Measurements from ENCODE around the gene TFB2M.
A peak's percentile ranks its signal among the peaks of the same experiment; 100 is the strongest.

Gene TFB2M

DNA sequence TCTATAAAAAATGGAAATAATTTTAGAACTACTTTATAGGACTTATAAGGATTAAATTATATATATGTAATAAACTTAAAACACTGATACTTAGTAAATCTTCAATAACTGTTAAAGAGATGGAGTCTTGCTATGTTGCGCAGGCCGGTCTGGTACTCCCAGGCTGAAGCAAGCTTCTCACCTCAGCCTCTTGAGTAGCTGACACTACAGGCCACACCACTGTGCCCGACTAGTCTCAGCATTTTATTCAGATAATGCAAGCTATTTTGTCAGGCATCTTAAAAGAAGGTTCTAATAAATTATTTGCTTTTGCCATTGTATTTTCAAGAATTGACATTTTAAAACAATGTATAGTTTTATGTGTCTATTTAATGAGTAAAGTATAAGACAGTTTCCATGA lies 21.0 kb upstream of the TFB2M start:
- Histone ChIP-seq H3K4me3 (ENCODE audit: low read depth in 1 of 5, low read length in 5 of 5) (no peak overlapping the region), H3K9me3 (ENCODE audit: control insufficient read depth in 5 of 5, low read length in 5 of 5) (peaks cover 0 to 6% (median 6%) of the 10 kb centered on the region in 5 donors), H3K27ac (ENCODE audit: low read depth, low read length) (peak overlapping the region; percentile 90), H3K9ac (ENCODE audit: low read length in 5 of 5) (peak overlapping the region in 2 of 5 donors; percentile 7 to 45), H3K36me3 (ENCODE audit: control insufficient read depth in 5 of 5, insufficient read depth in 5 of 5, low read length in 5 of 5) (peaks cover 0 to 9% (median 2%) of the 10 kb centered on the region in 5 donors), H3K27me3 (ENCODE audit: control insufficient read depth in 5 of 5, insufficient read depth in 4 of 5, low read length in 5 of 5) (no peaks in the 10 kb centered on the region), H3K4me1 (ENCODE audit: control insufficient read depth in 5 of 5, insufficient read depth in 5 of 5, low read length in 5 of 5) (peaks cover 4 to 53% (median 44%) of the 10 kb centered on the region in 5 donors)

DNA sequence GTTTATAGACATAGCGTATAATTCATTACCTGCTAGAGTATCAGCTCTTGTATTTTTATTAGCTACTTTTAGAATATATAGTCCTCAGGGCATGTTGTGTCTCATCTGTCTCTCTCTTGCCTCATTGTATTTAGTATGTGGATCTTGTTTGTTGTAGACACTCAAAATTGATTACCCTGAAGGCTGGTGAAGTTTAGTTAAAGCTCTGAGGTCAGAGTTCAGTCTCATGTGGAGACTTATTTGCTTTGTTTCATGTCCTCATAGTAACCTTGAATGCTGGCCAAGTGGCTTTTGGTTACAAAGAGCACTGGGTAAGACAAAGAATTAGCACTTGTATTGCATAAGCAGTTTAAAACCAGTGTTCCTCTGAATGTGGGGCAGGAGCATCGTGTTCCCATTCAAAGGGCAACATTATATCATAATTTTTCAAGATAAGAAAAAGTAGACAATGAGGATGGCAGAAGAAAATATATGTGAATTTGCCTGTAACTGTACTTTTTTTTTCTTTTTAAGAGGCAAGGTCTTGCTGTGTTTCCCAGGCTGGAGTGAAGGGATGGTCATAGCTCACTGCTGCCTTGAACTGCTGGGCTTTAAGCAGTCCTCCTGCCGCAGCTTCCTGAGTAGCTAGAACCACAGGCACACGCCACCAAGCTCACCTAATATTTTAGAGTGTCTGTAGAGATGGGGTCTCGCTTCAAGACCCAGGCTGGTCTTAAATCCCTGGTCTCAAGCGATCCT lies 17.6 kb upstream of the TFB2M start:
- H3K4me3 ChIP-seq (ENCODE audit: low read depth in 1 of 5, low read length in 5 of 5) = peak overlapping the region in 1 of 5 donors; percentile 15
- H3K36me3 ChIP-seq (ENCODE audit: control insufficient read depth in 5 of 5, insufficient read depth in 5 of 5, low read length in 5 of 5) = peaks cover 0 to 2% (median 0%) of the 10 kb centered on the region in 5 donors
- H3K9ac ChIP-seq (ENCODE audit: low read length in 5 of 5) = peak overlapping the region in 3 of 5 donors; percentile 20 to 44 (median 28)
- peaks cover 6 to 65% (median 47%) of the 10 kb centered on the region in 5 donors for H3K4me1 ChIP-seq (ENCODE audit: control insufficient read depth in 5 of 5, insufficient read depth in 5 of 5, low read length in 5 of 5)
- H3K27me3 ChIP-seq (ENCODE audit: control insufficient read depth in 5 of 5, insufficient read depth in 4 of 5, low read length in 5 of 5) = no peaks in the 10 kb centered on the region
- peak overlapping the region; percentile 84 for H3K27ac ChIP-seq (ENCODE audit: low read depth, low read length)
- no peaks in the 10 kb centered on the region for H3K9me3 ChIP-seq (ENCODE audit: control insufficient read depth in 5 of 5, low read length in 5 of 5)

DNA sequence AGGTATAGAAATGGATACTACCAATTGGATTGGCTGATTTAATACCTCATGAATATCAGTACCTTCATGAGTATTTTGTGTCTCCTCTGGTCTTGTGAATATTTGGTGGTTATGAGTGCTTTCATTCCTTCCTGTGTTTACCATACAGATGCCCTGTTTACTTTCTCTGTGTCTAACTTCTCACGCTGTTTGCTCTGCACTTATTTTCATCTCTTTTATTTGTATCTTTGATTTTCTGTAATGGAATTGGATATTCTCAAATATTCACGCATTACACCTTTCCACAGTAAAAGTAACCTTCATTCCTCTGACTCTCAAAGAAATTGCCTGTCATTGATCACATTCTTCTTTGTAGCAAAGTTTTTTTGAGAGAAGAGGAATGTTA lies 17.0 kb upstream of the TFB2M start:
- Histone ChIP-seq H3K4me3 (ENCODE audit: low read depth in 1 of 5, low read length in 5 of 5) (peak overlapping the region in 4 of 5 donors; percentile 4 to 48 (median 34)), H3K27me3 (ENCODE audit: control insufficient read depth in 5 of 5, insufficient read depth in 4 of 5, low read length in 5 of 5) (no peaks in the 10 kb centered on the region), H3K4me1 (ENCODE audit: control insufficient read depth in 5 of 5, insufficient read depth in 5 of 5, low read length in 5 of 5) (peaks cover 6 to 66% (median 49%) of the 10 kb centered on the region in 5 donors), H3K27ac (ENCODE audit: low read depth, low read length) (peak overlapping the region; percentile 84), H3K9ac (ENCODE audit: low read length in 5 of 5) (peak overlapping the region in 4 of 5 donors; percentile 20 to 44 (median 24)), H3K36me3 (ENCODE audit: control insufficient read depth in 5 of 5, insufficient read depth in 5 of 5, low read length in 5 of 5) (peaks cover 0 to 2% (median 0%) of the 10 kb centered on the region in 5 donors), H3K9me3 (ENCODE audit: control insufficient read depth in 5 of 5, low read length in 5 of 5) (no peaks in the 10 kb centered on the region)

DNA sequence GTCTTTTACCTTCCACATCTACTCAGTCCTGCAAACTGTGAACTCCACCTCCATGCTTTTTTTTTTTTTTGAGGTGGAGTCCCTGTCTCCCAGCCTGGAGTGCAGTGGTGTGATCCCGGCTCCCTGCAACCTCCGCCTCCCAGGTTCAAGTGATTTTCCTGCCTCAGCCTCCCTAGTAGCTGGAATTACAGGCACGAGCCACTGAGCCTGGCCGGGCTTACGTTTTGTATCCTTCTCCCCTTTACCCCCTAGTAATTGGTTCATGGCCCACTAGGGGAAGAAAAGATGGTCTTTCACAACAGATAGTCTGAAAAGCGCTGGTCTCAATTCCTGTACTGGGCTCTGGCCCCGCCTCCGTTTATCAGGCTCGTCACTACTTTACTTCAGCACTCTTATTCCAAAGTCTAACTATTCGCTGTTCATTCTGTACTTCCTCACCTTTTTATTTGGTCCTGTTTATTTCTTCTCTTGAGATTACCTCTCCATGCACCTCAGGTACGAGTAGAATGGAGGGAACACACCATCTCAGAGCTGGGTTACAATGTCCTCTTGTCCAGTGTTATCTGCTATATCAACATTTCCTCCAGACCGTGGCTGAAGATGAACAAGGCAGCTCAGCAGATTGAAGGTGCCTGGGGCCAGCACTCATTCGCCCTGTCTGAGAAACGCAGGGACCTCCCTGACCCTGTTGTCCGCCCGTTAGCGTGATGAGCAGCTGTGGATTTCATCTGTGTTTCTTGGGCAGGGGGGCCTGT lies 16.4 kb upstream of the TFB2M start:
- no peaks in the 10 kb centered on the region for H3K9me3 ChIP-seq (ENCODE audit: control insufficient read depth in 5 of 5, low read length in 5 of 5)
- peak overlapping the region in 3 of 5 donors; percentile 21 to 44 (median 43) for H3K9ac ChIP-seq (ENCODE audit: low read length in 5 of 5)
- H3K27ac ChIP-seq (ENCODE audit: low read depth, low read length) = peak overlapping the region; percentile 84
- H3K4me1 ChIP-seq (ENCODE audit: control insufficient read depth in 5 of 5, insufficient read depth in 5 of 5, low read length in 5 of 5) = peaks cover 6 to 62% (median 45%) of the 10 kb centered on the region in 5 donors
- H3K36me3 ChIP-seq (ENCODE audit: control insufficient read depth in 5 of 5, insufficient read depth in 5 of 5, low read length in 5 of 5) = peaks cover 0 to 2% (median 0%) of the 10 kb centered on the region in 5 donors
- no peaks in the 10 kb centered on the region for H3K27me3 ChIP-seq (ENCODE audit: control insufficient read depth in 5 of 5, insufficient read depth in 4 of 5, low read length in 5 of 5)
- H3K4me3 ChIP-seq (ENCODE audit: low read depth in 1 of 5, low read length in 5 of 5) = peak overlapping the region in 4 of 5 donors; percentile 4 to 48 (median 34)

DNA sequence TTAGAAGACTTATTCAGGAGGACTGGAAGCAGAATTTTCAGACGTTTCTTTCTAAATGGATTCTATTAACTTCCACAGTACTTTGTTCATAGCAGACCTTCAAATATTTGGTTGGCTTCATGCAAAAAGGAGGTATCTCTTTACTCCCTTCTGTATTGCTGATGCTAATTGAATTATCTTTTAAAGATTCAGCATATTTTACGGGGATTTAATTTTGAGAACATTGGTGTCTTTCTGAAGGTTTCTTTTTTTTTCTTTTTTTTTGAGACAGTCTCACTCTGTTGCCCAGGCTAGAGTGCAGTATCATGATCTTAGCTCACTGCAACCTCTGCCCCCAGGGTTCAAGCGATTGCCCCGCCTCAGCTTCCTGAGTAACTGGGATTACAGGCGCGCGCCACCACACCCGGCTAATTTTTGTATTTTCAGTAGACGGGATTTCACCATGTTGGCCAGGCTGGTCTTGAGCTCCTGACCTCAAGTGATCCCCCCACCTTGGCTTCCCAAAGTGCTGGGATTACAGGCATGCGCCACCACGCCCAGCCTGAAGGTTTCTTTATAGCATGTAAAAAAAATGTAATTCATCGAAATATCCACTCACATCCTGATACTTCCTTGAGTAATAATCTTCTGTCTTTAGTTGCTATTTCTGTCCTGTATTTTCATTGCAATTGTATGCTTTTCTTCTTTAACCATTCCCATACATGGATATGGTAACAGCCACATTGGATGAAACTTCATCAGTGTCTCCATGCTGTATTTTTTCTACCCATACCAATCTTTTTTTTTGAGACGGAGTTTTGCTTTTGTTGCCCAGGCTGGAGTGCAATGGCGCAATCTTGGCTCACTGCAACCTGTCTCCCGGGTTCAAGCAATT lies 14.7 kb upstream of the TFB2M start:
- Histone ChIP-seq H3K27ac (ENCODE audit: low read depth, low read length) (peak overlapping the region; percentile 26), H3K27me3 (ENCODE audit: control insufficient read depth in 5 of 5, insufficient read depth in 4 of 5, low read length in 5 of 5) (no peaks in the 10 kb centered on the region), H3K4me1 (ENCODE audit: control insufficient read depth in 5 of 5, insufficient read depth in 5 of 5, low read length in 5 of 5) (peaks cover 6 to 54% (median 42%) of the 10 kb centered on the region in 5 donors), H3K36me3 (ENCODE audit: control insufficient read depth in 5 of 5, insufficient read depth in 5 of 5, low read length in 5 of 5) (peaks cover 0 to 2% (median 0%) of the 10 kb centered on the region in 5 donors), H3K4me3 (ENCODE audit: low read depth in 1 of 5, low read length in 5 of 5) (no peak overlapping the region), H3K9ac (ENCODE audit: low read length in 5 of 5) (no peak overlapping the region), H3K9me3 (ENCODE audit: control insufficient read depth in 5 of 5, low read length in 5 of 5) (no peaks in the 10 kb centered on the region)

DNA sequence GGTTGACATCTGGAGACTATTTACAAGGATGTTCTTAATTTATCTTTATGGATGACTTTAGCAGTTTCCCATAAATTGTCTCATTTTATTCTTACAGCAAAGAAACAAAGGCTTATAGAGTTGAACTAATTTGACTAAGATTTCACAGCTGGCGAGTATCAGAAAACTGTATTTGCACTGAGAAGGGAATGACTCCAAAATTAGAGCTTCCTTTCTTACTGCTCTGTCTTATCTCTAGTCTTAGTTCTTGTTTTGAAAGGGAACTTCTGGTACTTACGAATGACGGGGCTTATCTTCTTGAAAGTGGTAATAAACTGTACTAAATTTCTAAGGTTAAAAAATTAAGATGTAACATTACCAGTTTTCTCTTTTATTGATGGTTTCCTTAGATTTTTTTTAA lies 13.8 kb upstream of the TFB2M start:
- H3K9ac ChIP-seq (ENCODE audit: low read length in 5 of 5) = peak overlapping the region in 1 of 5 donors; percentile 4
- H3K36me3 ChIP-seq (ENCODE audit: control insufficient read depth in 5 of 5, insufficient read depth in 5 of 5, low read length in 5 of 5) = peaks cover 0 to 2% (median 0%) of the 10 kb centered on the region in 5 donors
- peaks cover 6 to 45% (median 37%) of the 10 kb centered on the region in 5 donors for H3K4me1 ChIP-seq (ENCODE audit: control insufficient read depth in 5 of 5, insufficient read depth in 5 of 5, low read length in 5 of 5)
- no peaks in the 10 kb centered on the region for H3K27me3 ChIP-seq (ENCODE audit: control insufficient read depth in 5 of 5, insufficient read depth in 4 of 5, low read length in 5 of 5)
- no peak overlapping the region for H3K4me3 ChIP-seq (ENCODE audit: low read depth in 1 of 5, low read length in 5 of 5)
- H3K9me3 ChIP-seq (ENCODE audit: control insufficient read depth in 5 of 5, low read length in 5 of 5) = no peaks in the 10 kb centered on the region
- peak overlapping the region; percentile 26 for H3K27ac ChIP-seq (ENCODE audit: low read depth, low read length)

DNA sequence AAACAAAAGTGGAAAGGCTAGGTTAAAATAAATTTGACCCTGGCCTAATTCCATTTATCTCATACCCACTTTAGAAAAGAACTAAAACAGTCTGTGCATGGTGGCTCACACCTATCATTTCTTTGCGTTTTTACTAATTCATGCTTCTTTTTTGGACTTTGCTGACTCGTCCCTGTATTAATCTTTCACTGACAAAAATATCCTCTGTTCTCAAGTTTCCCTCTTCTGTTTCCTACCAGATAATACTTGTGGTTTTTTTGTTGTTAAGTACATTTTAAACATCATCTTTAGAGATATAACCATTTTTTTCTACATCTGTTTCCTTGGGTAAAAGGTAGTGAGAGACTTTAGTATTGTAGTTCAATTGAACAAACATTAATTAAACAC lies 11.7 kb upstream of the TFB2M start:
- no peak overlapping the region for H3K27ac ChIP-seq (ENCODE audit: low read depth, low read length)
- no peak overlapping the region for H3K9ac ChIP-seq (ENCODE audit: low read length in 5 of 5)
- no peaks in the 10 kb centered on the region for H3K9me3 ChIP-seq (ENCODE audit: control insufficient read depth in 5 of 5, low read length in 5 of 5)
- peaks cover 2 to 36% (median 23%) of the 10 kb centered on the region in 5 donors for H3K4me1 ChIP-seq (ENCODE audit: control insufficient read depth in 5 of 5, insufficient read depth in 5 of 5, low read length in 5 of 5)
- H3K4me3 ChIP-seq (ENCODE audit: low read depth in 1 of 5, low read length in 5 of 5) = no peak overlapping the region
- H3K27me3 ChIP-seq (ENCODE audit: control insufficient read depth in 5 of 5, insufficient read depth in 4 of 5, low read length in 5 of 5) = no peaks in the 10 kb centered on the region
- H3K36me3 ChIP-seq (ENCODE audit: control insufficient read depth in 5 of 5, insufficient read depth in 5 of 5, low read length in 5 of 5) = no peaks in the 10 kb centered on the region

DNA sequence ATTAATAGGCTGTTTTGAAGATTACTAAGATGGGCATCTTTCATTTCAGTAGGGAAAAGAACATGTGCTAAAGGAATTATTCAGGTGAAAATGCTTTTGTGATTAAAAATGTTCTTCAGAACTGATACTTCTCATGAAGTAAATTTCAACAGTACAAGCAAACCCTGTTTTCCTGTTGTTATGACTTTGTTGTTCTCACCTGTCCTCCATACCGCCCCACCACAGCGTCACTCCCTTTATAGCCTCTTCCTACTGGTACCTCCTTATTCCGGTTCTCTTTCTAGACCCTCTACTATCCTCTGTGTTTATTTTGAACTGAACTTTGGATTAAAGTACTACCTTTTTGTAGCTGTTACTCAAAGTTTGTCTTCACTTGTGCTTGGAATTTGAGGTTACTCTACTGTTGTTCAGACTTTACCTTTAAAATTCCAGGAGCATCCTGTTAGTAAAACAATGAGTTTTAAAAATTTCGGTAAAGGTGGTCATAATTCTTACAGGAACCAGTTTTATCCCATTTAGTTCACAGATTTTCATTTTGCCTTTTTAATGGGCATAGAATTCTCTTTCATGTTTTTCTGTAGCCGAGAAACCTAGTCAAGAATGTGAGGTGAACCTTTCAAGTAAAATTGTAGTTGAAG lies 11.1 kb upstream of the TFB2M start:
- Histone ChIP-seq H3K4me1 (ENCODE audit: control insufficient read depth in 5 of 5, insufficient read depth in 5 of 5, low read length in 5 of 5) (peaks cover 2 to 32% (median 19%) of the 10 kb centered on the region in 5 donors), H3K27me3 (ENCODE audit: control insufficient read depth in 5 of 5, insufficient read depth in 4 of 5, low read length in 5 of 5) (no peaks in the 10 kb centered on the region), H3K9ac (ENCODE audit: low read length in 5 of 5) (no peak overlapping the region), H3K36me3 (ENCODE audit: control insufficient read depth in 5 of 5, insufficient read depth in 5 of 5, low read length in 5 of 5) (no peaks in the 10 kb centered on the region), H3K27ac (ENCODE audit: low read depth, low read length) (no peak overlapping the region), H3K9me3 (ENCODE audit: control insufficient read depth in 5 of 5, low read length in 5 of 5) (no peaks in the 10 kb centered on the region), H3K4me3 (ENCODE audit: low read depth in 1 of 5, low read length in 5 of 5) (no peak overlapping the region)

DNA sequence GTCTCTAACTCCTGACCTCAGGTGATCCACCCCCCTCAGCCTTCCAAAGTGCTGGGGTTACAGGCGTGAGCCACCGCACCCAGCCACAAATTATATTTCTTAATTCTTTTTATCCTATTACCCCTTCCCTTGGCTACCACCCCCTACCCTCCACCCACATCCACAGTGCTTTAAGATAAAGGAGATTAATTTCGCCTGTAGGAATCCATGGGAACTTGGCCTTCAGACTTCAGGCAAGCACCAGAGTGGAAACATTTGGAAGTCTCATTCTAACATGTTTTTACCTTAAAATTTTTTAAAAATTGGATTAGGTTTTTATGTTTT lies 10.6 kb upstream of the TFB2M start:
- H3K4me3 ChIP-seq (ENCODE audit: low read depth in 1 of 5, low read length in 5 of 5) = no peak overlapping the region
- no peak overlapping the region for H3K27ac ChIP-seq (ENCODE audit: low read depth, low read length)
- no peaks in the 10 kb centered on the region for H3K9me3 ChIP-seq (ENCODE audit: control insufficient read depth in 5 of 5, low read length in 5 of 5)
- H3K9ac ChIP-seq (ENCODE audit: low read length in 5 of 5) = no peak overlapping the region
- H3K4me1 ChIP-seq (ENCODE audit: control insufficient read depth in 5 of 5, insufficient read depth in 5 of 5, low read length in 5 of 5) = peaks cover 2 to 28% (median 19%) of the 10 kb centered on the region in 5 donors
- H3K27me3 ChIP-seq (ENCODE audit: control insufficient read depth in 5 of 5, insufficient read depth in 4 of 5, low read length in 5 of 5) = no peaks in the 10 kb centered on the region
- no peaks in the 10 kb centered on the region for H3K36me3 ChIP-seq (ENCODE audit: control insufficient read depth in 5 of 5, insufficient read depth in 5 of 5, low read length in 5 of 5)
